ENCODE data around the gene C1S.
A peak's percentile ranks its signal among the peaks of the same experiment; 100 is the strongest.

Gene C1S

DNA sequence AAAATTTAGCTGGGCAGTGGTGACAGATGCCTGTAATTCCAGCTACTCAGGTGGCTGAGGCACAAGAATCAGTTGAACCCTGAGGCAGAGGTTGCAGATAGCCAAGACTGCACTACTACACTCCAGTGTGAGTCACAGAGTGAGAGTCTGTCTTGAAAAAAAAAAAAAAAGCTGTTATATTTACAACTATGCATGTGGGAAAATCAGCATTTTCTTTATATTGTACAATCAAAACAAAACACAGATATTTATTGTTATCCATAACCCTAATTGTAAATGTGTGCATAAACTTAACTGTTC lies 19.3 kb downstream of the C1S start:
- DNase-seq = no peak

DNA sequence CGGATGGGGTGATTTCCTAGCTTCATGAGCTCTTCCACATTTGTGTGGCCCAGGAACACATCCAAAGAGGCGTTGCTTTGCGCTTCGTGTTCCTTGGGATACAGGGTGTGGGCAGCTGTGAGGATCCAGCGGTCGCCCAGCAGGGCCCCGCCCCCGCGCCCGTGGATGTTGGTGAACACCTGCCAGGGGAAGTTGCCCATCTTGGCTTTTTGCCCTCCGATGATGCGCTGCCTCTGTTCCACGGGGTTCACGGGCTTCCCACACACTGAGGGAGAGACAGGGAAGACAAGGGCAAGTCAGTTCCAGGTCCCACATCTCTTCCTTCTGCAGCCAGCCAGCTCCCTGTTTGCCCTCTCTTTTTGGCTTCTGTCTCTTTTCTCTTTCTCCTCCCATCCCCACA lies 20.5 kb downstream of the C1S start:
- no peak for DNase-seq

DNA sequence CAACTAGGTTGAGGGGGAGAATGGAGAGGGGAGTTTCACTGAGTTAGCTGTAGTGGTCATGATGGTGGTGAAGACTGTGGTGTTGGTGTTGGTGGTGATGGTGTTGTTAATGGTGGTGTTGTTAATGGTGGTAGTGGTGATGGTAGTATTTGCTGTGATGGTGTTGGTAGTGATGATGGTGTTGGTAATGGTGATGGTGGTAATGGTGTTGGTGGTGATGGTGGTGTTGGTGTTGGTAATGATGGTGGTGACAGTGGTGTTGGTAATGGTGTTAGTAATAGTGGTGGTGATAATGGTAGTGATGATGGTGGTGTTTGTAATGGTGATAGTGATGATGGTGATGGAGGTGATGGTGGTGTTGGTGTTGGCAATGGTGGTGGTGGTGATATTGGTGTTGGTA lies 22.6 kb downstream of the C1S start:
- no peak for DNase-seq

DNA sequence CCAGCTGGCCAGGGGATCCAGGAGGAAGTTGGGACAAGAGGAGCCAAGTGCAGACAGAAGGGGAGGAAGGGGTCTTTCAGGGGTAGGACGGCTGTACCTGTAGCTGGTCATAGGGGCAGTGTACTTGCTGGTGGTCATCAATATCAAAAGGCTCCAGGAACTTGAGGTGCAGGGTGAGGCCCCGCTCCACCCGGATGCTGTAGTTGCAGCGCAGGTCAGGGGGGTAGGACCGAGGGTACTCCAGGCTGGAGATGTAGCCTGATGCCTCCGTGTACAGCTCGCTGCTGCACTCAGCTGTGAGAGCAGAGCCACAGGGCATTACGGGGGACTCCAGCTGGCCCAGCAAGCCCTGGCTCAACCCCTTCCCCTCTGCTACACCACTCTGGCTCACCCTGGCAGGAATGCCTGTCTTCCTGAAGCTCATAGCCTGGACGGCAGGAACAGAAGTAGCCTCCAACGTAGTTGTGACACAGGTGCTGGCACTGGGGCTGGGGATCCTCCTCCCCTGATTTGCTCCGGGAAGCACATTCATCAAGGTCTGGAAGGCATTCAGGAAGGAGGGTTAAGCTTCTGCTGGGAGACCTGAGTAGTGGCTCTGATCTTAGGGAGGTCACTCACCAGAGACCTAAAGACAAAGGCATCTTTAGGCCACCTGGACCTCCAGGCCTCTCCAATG lies 28.8 kb downstream of the C1S start:
- DNase-seq = no peak

DNA sequence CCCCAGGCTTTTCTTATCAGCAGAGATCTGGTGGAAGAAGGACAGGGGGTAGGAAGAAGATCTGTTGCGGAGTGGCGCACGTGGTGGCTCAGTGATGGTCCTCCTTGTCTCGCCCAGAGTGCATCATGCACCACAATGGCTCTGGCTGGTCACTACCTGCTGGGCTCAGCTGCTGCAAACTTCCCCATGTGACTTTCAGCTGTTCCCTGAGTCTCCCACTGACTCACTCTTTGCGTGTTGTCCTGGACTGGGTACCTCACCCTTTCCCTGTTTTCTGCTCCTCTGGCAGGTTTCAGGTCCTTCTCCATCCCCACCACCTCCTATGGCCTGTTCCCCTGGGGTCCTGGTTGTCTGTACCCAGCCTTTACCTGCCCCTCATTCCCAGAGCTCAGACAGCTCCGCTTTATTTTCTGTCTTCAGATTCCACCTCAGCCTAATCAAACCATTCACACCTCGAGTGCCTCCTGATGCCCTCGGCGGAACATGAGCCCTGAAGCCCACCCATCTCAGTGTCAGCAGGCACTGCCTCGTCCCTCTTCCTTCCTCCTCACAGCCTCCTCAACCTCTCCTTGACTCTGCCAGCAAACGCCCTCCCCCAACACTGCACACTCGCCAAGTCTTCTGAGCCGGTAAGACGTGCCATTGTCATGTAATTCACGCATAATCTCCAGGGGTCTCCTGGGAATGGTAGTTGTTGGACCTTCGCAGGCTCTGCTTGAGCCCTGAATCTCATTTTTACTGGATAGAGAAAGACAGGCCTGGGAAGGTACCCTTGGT lies 29.9 kb downstream of the C1S start:
- no peak for DNase-seq

DNA sequence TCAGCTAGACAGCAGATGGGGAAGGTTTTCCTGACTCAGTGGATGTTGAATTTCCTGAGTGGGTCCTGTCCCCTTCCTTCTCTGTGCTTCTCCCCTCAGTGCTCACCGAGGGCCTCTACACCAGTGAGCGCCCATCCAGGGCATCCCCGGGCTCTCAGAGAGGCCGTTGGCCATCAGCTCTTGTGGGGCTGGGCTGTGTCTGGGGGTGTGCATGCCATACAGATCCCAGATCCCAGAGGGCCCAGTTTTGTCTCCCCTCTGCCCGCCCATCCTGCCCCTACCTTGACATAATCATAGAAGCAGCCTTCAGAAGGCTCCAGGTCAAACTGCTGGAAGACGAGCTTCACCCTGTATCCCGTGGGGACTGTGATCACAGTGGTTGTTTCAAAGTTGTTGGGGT lies 30.7 kb downstream of the C1S start:
- no peak for DNase-seq

DNA sequence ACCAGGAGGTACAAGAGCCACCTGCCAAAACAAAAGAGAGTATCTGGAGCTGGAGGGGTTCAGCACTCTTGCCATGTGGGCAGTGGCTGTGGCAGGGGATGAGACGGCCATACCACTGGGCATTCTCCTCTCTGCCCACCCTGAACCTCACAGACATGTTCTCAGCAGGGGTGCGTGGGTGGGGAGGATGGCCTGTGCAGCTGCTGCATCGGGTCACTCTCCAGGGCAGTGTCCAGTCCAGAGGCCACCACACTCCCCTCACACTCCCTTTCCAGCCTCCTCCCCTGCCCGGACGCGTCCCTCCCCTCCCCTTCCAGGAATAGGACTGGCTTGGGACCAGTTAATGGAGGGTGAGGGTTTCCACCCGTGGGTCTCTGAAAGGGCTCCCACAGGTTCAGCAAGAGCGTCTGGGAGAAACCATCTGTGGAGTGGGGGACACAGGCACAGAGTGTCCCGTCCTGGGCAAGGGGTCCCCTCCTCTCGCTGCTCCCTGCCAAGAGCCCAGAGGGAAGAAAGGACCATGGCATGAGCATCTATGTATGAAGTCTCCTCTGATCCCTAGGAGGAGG lies 31.2 kb downstream of the C1S start:
- DNase-seq = no peak

DNA sequence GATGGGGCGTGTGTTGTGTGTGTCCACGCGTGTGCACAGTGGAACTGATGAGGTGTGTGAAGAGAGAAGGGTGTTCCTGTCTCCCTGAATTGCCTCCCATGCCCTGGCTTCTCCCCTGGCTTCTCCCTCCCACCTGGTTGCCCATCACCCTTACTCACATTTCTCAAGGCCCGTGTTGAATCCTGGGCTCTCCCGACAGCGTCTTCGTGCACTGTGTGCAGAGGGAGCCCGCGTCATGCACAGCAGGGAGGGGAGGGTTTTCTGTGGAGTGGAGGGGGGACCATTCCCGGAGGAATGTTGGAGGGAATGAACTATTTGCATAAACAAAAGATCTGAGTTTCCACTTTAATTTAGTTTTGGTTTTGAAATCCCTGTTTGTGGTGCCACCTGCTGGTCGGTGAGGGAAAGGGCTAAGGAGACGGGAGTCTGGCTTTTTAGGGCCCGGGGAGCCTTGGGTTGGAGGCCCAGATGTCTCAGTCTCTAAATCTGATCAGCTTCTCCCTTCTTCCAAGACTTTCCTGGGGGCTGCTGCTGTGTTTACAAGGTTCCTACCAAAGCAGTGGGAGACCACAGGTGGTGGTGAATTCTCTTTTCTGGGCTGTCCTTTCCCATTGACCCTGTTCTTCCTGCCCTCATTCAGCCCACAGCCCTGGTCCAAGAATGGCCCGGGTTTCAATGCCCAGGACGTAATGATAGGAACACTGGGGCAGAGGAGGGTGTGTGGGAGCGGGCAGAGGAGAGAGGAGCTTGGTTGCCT lies 31.9 kb downstream of the C1S start, which contains the start of gene C1R:
C1R (minus strand) TSS at position 217 of the 757 bp plus-strand sequence; CDS start at position 160, 57 bp downstream.
- peak; percentile 53 for DNase-seq

DNA sequence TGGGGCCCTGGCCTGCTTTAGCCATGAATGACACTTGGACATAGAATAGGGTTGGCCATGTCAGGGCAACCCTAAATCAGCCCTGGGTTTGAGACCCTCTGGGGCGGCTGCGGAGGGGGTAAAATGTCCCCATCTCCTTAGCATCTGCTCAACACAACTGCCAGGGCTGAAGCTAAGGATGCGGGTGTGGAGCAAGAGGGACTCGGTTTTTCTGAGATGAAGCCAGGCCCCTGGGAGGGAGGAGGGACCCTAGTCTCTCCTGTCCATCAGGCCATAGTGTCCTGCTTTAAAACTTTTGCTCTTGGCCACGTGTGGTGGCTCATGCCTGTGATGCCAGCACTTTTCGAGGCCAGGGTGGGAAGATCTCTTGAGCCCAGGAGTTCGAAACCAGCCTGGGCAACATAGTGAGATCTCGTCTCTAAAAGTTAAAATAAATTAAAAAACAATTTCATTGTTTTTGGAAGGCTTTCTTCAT lies 32.5 kb downstream of the C1S start:
- DNase-seq = no peak

DNA sequence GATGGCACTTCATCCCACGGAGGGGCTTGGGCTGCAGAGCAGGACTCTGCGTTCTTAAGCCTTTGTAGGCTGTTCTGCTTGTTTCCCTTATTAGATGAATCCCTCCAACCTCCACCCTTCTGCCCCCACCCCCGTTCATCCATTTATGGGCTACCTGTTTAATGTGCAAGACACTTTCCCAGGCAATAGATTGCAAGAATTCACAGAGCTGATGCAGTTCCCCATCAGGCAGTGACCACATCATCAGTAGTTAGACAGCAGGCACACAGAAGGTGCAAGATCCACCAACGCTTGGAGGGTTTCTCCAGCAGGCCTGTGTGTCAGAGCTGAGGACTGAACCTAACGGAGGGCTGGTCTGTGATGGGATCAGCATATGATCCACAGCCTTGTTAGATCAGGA lies 33.0 kb downstream of the C1S start:
- DNase-seq = no peak

DNA sequence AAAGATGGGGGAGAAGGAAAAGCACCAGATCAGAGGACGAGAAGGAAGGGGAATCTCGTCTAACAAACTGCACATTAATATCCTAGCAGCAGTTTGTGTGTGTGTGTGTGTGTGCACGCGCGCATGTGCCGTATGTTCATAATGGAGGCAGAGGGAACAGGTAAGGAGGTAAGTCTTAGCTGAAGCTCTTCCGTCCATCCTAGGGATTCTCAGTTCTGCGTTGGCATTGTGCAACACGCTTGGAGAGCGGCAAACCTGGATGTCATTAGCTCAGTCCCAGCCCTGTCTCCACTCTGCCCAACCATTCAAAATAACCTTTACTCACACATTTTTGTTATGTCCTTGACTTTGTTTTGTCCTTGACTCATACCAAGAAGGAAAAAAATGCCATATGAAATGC lies 33.4 kb downstream of the C1S start:
- DNase-seq = no peak

DNA sequence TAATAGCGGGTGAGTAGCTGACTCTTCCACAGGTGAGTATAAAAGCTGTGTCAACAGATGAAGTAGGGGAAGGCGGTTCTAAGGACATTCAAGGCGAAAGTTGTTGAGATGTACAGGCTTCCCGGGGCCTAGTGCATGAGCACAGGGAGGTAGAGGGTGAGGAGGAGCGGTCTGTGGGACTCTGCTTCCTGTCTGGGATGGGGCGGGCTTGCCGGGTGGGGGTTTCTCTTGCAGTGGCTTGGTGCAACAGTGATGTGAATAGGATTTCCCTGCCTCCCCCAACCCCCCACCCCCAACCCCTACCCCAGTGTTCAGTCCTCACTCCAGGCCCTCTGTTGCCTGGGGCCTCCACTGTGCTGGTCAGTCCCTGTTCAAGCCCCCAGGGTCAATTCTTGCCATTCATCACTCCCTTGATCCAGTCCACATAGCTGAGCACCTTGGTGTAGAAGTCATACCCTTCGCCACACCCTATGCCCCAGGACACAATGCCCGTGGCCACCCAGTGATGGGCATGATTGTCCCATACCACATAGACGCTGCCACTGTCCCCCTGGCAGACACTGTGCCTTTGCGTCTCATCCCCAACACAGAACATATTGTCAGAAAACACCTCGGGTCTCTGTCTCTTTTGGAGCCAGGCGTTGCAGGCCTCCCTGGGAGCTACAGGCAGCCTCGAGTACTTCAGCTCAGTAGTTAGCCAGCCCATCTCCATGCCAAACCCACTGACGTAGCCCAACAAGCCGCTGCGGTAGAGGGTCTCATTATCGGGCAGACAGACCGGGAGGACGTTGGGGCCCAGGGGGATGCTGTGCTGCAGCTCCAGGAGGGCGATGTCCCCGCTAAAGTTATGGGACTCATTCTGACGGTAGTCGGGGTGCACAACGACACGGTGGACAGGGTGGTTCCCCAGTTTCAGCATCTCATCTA lies 35.8 kb downstream of the C1S start:
- DNase-seq = no peak

DNA sequence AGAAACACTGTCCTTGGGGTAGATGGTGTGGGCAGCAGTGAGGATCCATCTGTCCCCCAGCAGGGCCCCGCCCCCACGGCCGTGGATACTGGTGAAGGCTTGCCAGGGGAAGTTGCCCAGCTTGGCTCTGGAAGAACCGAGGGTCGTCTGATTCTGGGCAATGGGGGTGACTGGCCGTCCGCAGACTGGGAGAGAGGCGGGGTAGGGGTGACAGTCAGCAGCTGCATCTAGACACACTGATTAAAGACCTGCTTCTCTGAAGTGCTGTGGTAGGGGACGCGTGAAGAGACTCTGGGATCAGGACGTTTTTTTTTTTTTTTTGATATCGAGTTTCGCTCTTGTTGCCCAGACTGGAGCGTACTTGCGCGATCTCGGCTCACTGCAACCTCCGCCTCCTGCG lies 36.5 kb downstream of the C1S start:
- DNase-seq = no peak

DNA sequence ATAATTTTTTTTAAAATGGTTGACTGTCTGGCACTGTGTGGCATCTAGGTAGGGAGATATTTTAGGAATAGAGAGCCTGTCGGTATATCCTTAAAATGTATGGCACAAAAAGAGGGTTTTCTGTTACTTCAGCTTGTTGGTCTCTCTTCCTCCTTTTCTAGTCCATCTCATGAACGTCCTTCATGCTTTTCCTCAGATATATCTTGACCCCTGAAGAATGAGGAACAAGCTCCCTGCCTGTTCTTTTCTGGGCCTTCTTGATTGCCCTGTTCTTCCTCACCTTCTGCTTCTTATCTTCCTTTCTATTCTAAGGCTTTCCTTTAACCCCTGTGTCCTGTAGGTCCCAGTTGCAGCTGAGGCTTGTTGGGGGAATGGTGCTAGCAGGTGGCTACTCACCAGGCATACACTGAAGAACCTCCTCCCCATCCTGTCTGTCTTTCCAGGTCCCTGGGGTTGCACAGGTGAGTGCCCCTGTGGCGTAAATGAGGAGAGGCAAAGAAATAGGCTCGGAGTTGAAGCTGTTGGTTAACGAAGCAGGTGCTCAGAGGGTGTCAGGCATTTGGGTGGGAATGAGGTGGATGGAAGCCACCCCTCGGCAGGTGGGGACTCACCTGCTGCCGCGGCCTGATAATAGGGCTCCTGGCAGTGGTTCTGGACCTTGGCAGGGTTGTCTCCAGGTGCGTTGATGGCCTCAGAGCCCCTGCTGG lies 38.9 kb downstream of the C1S start:
- no peak for DNase-seq

DNA sequence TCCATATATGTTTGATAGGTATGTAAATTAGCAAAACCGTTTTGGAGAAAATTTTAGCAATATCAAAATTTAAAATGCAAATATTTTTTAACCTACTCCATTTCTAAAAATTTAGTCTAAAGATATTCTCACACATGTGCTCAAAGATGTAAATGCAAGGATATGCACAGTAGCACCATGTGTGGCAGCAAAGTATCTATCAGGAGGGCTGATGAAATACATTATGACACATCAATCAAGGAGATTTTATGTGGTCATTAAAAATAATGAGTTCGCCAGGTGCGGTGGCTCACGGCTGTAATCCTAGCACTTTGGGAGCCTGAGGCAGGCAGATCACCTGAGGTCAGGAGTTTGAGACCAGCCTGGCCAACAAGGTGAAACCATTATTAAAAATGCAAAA lies 39.7 kb downstream of the C1S start:
- no peak for DNase-seq

DNA sequence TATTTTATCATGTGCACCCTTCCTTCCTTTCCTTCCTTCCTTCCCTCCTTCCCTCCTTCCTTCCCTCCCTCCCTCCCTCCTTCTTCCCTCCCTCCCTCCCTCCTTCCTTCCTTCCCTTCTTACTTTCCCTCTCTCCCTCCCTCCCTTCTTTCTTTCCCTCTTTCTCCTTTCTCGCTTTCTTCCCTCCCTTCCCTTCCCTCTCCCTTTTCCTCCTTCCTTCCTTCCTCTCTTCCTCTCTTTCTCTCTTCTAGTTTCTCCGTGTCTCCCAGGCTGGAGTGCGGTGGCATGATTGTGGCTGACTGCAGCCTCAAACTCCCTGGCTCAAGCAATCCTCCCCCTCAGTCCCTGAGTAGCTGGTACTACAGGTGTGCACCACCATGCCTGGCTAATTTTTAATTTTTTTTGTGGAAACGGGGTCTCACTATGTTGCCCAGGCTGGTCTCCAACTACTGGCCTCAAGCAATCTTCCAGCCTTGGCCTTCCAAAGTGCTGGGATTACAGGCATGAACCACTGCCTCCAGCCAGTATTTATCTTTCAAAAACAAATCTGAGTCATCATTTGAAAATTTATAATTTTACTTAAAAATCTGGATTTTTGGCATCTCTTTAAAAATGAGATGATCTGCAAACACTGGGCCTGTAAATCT lies 40.7 kb downstream of the C1S start:
- DNase-seq = no peak

DNA sequence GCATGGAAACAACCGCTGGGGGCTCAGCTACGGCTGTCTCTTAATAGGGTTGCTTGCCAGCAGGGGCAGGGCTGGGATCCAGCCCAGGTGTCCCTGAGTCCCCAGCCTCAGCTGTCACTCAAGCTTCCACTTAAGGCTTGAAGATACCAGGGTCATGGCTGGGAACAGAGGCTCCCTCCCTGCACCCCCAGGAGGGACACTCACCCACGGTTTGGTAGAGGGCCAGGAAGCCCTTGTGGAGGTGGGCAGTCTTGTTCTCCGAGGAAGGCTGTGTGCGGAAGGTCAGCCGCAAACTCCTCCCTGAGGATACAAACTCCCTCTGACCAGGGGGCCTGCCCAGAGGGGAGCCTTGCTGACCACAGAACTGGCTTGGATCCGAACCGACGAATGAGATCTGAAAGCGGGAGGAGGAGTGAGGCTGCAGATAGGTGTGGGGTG lies 41.2 kb downstream of the C1S start:
- no peak for DNase-seq

DNA sequence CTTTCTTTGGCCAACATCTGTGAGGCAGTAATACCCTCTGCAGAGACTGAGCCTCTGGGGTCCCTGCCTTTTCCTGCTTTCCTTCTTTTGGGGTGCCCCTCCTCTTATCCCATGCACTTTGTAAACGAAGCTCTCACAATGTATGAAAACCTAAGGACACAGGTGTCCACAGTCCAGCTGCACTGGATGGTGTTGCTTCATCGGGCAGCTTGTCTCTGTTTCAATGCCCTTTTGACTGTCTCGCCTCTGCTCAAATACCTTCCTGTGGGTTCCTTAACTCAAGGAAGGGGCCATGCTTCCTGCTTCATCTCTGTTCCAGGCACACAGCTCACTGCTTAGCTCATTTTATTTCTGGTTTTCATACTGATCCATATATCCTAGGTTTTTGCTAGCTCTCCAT lies 42.1 kb downstream of the C1S start:
- no peak for DNase-seq

DNA sequence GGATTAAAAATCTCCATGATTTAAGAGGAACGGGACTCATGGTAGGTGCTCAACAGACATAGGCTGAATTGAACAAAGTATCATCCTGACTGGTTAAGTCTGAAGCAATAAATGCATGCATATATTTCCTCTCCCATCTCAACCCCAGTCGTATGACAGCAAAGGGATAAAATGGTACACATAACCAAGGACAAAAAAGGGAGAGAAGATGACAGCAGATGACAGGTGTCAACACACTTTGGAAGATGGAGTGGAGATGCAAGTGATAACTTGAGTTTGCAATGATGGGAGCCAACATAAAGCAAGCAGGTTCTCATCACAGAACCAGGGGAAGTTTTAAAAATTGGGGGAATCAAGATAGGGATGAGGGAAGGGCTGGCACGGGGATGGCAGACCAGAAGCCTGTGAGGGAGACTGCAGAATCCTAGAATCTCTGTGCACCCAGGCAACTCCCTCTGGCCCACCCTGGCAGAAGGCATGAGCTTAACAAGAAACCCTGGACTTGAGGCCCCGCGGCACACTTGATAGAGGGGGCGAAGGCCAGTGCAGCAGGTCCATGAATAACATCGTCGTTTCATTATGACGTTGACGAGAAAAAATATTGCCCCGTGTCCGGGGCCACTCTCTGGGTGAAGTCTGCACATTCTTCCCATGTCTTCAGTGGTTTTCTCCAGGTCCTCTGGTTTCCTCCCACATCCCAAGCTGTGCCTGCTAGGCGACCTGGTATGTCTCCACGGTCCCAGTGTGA lies 43.5 kb downstream of the C1S start:
- DNase-seq = no peak

DNA sequence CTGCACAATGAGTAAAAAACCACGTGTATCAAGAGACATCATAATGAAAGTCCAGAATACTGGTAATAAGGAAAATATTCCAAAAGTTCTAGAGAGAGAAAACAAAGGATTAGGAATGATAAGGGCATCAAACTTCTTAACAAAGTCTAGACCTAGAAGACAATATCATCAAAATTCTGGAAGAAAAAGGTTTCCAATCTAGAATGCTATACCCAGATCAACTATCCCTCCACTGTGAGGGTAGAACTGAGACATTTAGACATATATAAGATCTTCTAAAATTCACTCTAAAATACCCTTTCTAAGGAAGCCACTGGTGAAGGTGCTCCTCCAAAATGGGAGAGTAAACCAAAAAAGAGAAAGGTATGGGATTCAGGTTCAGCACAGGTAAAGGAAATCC lies 45.6 kb downstream of the C1S start:
- no peak for DNase-seq
